ENCODE results near the gene PRKD3. TPM values are rescaled to one million over a fixed set of nuclear protein-coding genes. Genes with fewer than 3 reads are reported as not detected.

The PRKD3 gene
- polyA plus RNA-seq, 3 donors: 4.2 to 17.8 (median 12.5) TPM

- WGBS, 3 donors: 90 to 96% (median 94%) methylated on average over 2 of the region's 2 CpGs
- H3K27ac ChIP-seq (ENCODE audit: low read depth, low read length): no peak overlapping the region
Observed at GRCh38 chr2:37282746-37283145, 41.9 kb downstream of the PRKD3 start.

GRCh38 chr2:37281916-37282315 is 42.7 kb downstream of the PRKD3 start:
- 96 to 98% (median 98%) methylated on average over 1 of the region's 1 CpG for WGBS, 3 donors
- no peak overlapping the region for H3K27ac ChIP-seq (ENCODE audit: low read depth, low read length)

GRCh38 chr2:37276291-37276690 is 48.3 kb downstream of the PRKD3 start:
- no peak overlapping the region for H3K27ac ChIP-seq (ENCODE audit: low read depth, low read length)
- 79 to 90% (median 82%) methylated on average over 2 of the region's 2 CpGs for WGBS, 3 donors

Other genes starting within 250 kb of the PRKD3 start
- 10 to 100 TPM in 1 of 3 donors, 1 to 10 TPM in 2; 6.3 to 10.8 (median 7.9) TPM for gene HEATR5B, start 240.5 kb downstream of the PRKD3 start, polyA plus RNA-seq
- 10 to 100 TPM in 2 of 3 donors, 1 to 10 TPM in 1; 2.1 to 12.8 (median 11.8) TPM for gene GPATCH11, start 240.3 kb downstream of the PRKD3 start, polyA plus RNA-seq
- 10 to 100 TPM in 1 of 3 donors, 1 to 10 TPM in 2; 3.6 to 11.7 (median 6.7) TPM for gene EIF2AK2, start 167.9 kb downstream of the PRKD3 start, polyA plus RNA-seq
- not detected for gene SULT6B1, start 136.2 kb downstream of the PRKD3 start, polyA plus RNA-seq
- gene CEBPZOS, start 128.3 kb downstream of the PRKD3 start, polyA plus RNA-seq: 10 to 100 TPM; 13.8 to 46.9 (median 21.6) TPM
- gene CEBPZ, start 93.2 kb downstream of the PRKD3 start, polyA plus RNA-seq: 10 to 100 TPM; 29.6 to 68.8 (median 37.9) TPM
- 10 to 100 TPM in 2 of 3 donors, 1 to 10 TPM in 1; 6.4 to 11.1 (median 10.3) TPM for gene NDUFAF7, start 93.2 kb downstream of the PRKD3 start, polyA plus RNA-seq
- gene QPCT, start 19.8 kb upstream of the PRKD3 start, polyA plus RNA-seq: 1 to 10 TPM; 3.3 to 4.3 (median 4.3) TPM

Data from adipose tissue (tissue), 3 donors.